Lung (tissue), 12 donors: ENCODE data around the gene OR52B6. TPM values are rescaled to one million over a fixed set of nuclear protein-coding genes. Genes with fewer than 3 reads are reported as not detected.
A peak's percentile ranks its signal among the peaks of the same experiment; 100 is the strongest.

ENCODE experiments used
- ATAC-seq: fragments of 200-7000 bp; cut with Tn5 transposase; one replicate; pipeline ENCODE4 v1.9.1; 2020; ENCODE audit warnings: moderate number of reproducible peaks; ENCODE audit not compliant: insufficient read depth, low FRiP score
- DNase-seq, 3 donors: peaks; one replicate each; pipeline ENCODE4 v3.0.0-alpha.2; 2013 to 2017
- H3K27ac ChIP-seq, 2 donors: one replicate each; pipeline ENCODE4 v1.5.1; 2013; ENCODE audit warnings: mild to moderate bottlenecking in 2 of 2, moderate library complexity in 2 of 2, control low read depth in 1 of 2, inconsistent platforms in 1 of 2, low read depth in 1 of 2, low read length in 1 of 2
- H3K27me3 ChIP-seq, 3 donors: one replicate each; pipeline ENCODE4 v1.5.1; 2013; ENCODE audit warnings: low read length in 2 of 3; ENCODE audit not compliant: control insufficient read depth in 3 of 3, insufficient read depth in 3 of 3
- H3K36me3 ChIP-seq, 4 donors: one replicate each; pipeline ENCODE4 v1.5.1; 2013; ENCODE audit warnings: low read length in 4 of 4, mild to moderate bottlenecking in 1 of 4, moderate library complexity in 1 of 4; ENCODE audit not compliant: control insufficient read depth in 4 of 4, insufficient read depth in 4 of 4
- H3K4me1 ChIP-seq, 5 donors: one replicate each; pipeline ENCODE4 v1.5.1; 2013; ENCODE audit warnings: low read length in 5 of 5, mild to moderate bottlenecking in 2 of 5, moderate library complexity in 1 of 5; ENCODE audit not compliant: control insufficient read depth in 5 of 5, insufficient read depth in 5 of 5
- H3K4me3 ChIP-seq: one replicate; pipeline ENCODE4 v1.5.1; 2013; ENCODE audit warnings: mild to moderate bottlenecking, control low read depth, moderate library complexity
- H3K9ac ChIP-seq, 2 donors: one replicate each; pipeline ENCODE4 v1.5.1; 2013; ENCODE audit warnings: low read length in 2 of 2, control low read depth in 1 of 2; ENCODE audit not compliant: insufficient read depth in 1 of 2
- H3K9me3 ChIP-seq, 4 donors: one replicate each; pipeline ENCODE4 v1.5.1; 2013; ENCODE audit warnings: low read length in 3 of 4, mild to moderate bottlenecking in 1 of 4, moderate library complexity in 1 of 4; ENCODE audit not compliant: control insufficient read depth in 4 of 4, insufficient read depth in 3 of 4
- CTCF ChIP-seq: IDR thresholded peaks from 2 replicates; pipeline ENCODE4 v1.5.1; 2012; ENCODE audit warnings: mild to moderate bottlenecking; ENCODE audit errors: control extremely low read depth, extremely low read depth
- WGBS, 2 donors: extraction: QIAGEN DNeasy Blood & Tissue Kit; methylation state at CpG; one replicate each; pipeline ENCODE4 v1.1.7; 2013; 5-methylcytosine and 5-hydroxymethylcytosine counted together
- polyA plus RNA-seq, 2 donors: library from polyadenylated mRNA; stranded (reverse); fragments of 200-250 nt; gene quantifications; one replicate each; pipeline ENCODE4 v1.2.1, GENCODE V29; 2013
- total RNA-seq, 2 donors: library from RNA; depleted of rRNA in 1 of 2; stranded (reverse); fragments of >200 nt in 1 of 2; gene quantifications; one replicate each; pipeline ENCODE4 v1.2.1, GENCODE V29; 2014 to 2021
- donor health status: control.
- donor health status: control.
- donor health status: Bipolar disorder and iron deficiency.
- donor health status: healthy.
- donor health status: DM: yes; HTN: yes; CAD: no.

Gene OR52B6
- total and polyA plus RNA-seq, 4 donors, result not detected

GRCh38 chr11:5626196-5626595 lies 45.5 kb downstream of the OR52B6 start:
- no peak for DNase-seq
- Histone ChIP-seq H3K27me3 (no peaks in the 10 kb centered on the region), H3K36me3 (no peaks in the 10 kb centered on the region), H3K9me3 (no peaks in the 10 kb centered on the region), H3K4me1 (peaks cover 3 to 11% (median 8%) of the 10 kb centered on the region in 5 donors), H3K9ac (peak overlapping the region in 1 of 2 donors; percentile 8), H3K27ac (no peak overlapping the region), H3K4me3 (no peak overlapping the region)
- WGBS, 2 donors, result 74 to 81% methylated on average over 5 of the region's 5 CpGs
- no peak for ATAC-seq
- TF ChIP-seq CTCF, result no peak

- no peak for ATAC-seq
- Histone ChIP-seq H3K9ac (no peak overlapping the region), H3K27me3 (no peaks in the 10 kb centered on the region), H3K36me3 (peaks cover 0 to 11% (median 5%) of the 10 kb centered on the region in 4 donors), H3K9me3 (no peaks in the 10 kb centered on the region), H3K4me3 (no peak overlapping the region), H3K27ac (no peak overlapping the region), H3K4me1 (peaks cover 0 to 1% (median 0%) of the 10 kb centered on the region in 5 donors)
- no peak for TF ChIP-seq CTCF
- WGBS, 2 donors, result 74 to 89% methylated on average over 2 of the region's 2 CpGs
- DNase-seq, result no peak
Observed at GRCh38 chr11:5631417-5631816, 50.7 kb downstream of the OR52B6 start.

Other genes with a start within 250 kb of the OR52B6 start
- gene OR51B5, start 237.4 kb upstream of the OR52B6 start, total RNA-seq, result 1 to 10 TPM in 1 of 2 donors, under 1 TPM in 1; 0.52 to 4.2 TPM
- gene OR51B5, start 237.4 kb upstream of the OR52B6 start, polyA plus RNA-seq, result under 1 TPM; 0.03 to 0.10 TPM
- not detected for gene OR51B6, start 229.4 kb upstream of the OR52B6 start, total RNA-seq
- gene OR51B6, start 229.4 kb upstream of the OR52B6 start, polyA plus RNA-seq, result not detected
- gene OR51M1, start 197.1 kb upstream of the OR52B6 start, total RNA-seq, result not detected
- gene OR51M1, start 197.1 kb upstream of the OR52B6 start, polyA plus RNA-seq, result not detected
- not detected for gene OR51Q1, start 158.8 kb upstream of the OR52B6 start, total RNA-seq
- not detected for gene OR51Q1, start 158.8 kb upstream of the OR52B6 start, polyA plus RNA-seq
- 1 to 10 TPM in 1 of 2 donors, not detected in 1; 3.2 TPM for gene OR51I1, start 139.4 kb upstream of the OR52B6 start, total RNA-seq
- gene OR51I1, start 139.4 kb upstream of the OR52B6 start, polyA plus RNA-seq, result not detected
- not detected for gene OR51I2, start 131.6 kb upstream of the OR52B6 start, total RNA-seq
- not detected for gene OR51I2, start 131.6 kb upstream of the OR52B6 start, polyA plus RNA-seq
- not detected for gene OR52D1, start 92.2 kb upstream of the OR52B6 start, total RNA-seq
- gene OR52D1, start 92.2 kb upstream of the OR52B6 start, polyA plus RNA-seq, result not detected
- 1 to 10 TPM in 1 of 2 donors, under 1 TPM in 1; 0.28 to 1.4 TPM for gene UBQLN3, start 70.9 kb upstream of the OR52B6 start, total RNA-seq
- gene UBQLN3, start 70.9 kb upstream of the OR52B6 start, polyA plus RNA-seq, result under 1 TPM in 1 of 2 donors, not detected in 1; 0.06 TPM
- gene UBQLNL, start 64.2 kb upstream of the OR52B6 start, total RNA-seq, result under 1 TPM; 0.74 to 0.85 TPM
- gene UBQLNL, start 64.2 kb upstream of the OR52B6 start, polyA plus RNA-seq, result under 1 TPM; 0.16 to 0.39 TPM
- gene OR52H1, start 32.3 kb upstream of the OR52B6 start, total RNA-seq, result 1 to 10 TPM in 1 of 2 donors, under 1 TPM in 1; 0.40 to 2.8 TPM
- under 1 TPM in 1 of 2 donors, not detected in 1; 0.03 TPM for gene OR52H1, start 32.3 kb upstream of the OR52B6 start, polyA plus RNA-seq
- 1 to 10 TPM; 2.5 to 4.2 TPM for gene TRIM6, start 15.8 kb downstream of the OR52B6 start, total RNA-seq
- gene TRIM6, start 15.8 kb downstream of the OR52B6 start, polyA plus RNA-seq, result 1 to 10 TPM; 2.1 to 3.1 TPM
- 10 to 100 TPM in 1 of 2 donors, 1 to 10 TPM in 1; 8.5 to 10.9 TPM for gene TRIM34, start 44.1 kb downstream of the OR52B6 start, total RNA-seq
- 1 to 10 TPM; 4.1 to 8.0 TPM for gene TRIM34, start 44.1 kb downstream of the OR52B6 start, polyA plus RNA-seq
- gene TRIM5, start 104.2 kb downstream of the OR52B6 start, total RNA-seq, result 10 to 100 TPM; 34.1 to 46.0 TPM
- gene TRIM5, start 104.2 kb downstream of the OR52B6 start, polyA plus RNA-seq, result 10 to 100 TPM; 12.3 to 15.3 TPM
- 100 to 1,000 TPM; 107 to 128 TPM for gene TRIM22, start 108.9 kb downstream of the OR52B6 start, total RNA-seq
- gene TRIM22, start 108.9 kb downstream of the OR52B6 start, polyA plus RNA-seq, result 100 to 1,000 TPM in 1 of 2 donors, 10 to 100 TPM in 1; 59.0 to 173 TPM
- gene OR56B1, start 155.6 kb downstream of the OR52B6 start, total RNA-seq, result not detected
- under 1 TPM; 0.03 to 0.08 TPM for gene OR56B1, start 155.6 kb downstream of the OR52B6 start, polyA plus RNA-seq
- gene OR52N4, start 173.4 kb downstream of the OR52B6 start, total RNA-seq, result under 1 TPM; 0.26 to 0.28 TPM
- gene OR52N4, start 173.4 kb downstream of the OR52B6 start, polyA plus RNA-seq, result under 1 TPM; 0.31 to 0.41 TPM
- gene OR52N5, start 202.5 kb downstream of the OR52B6 start, total RNA-seq, result not detected
- gene OR52N5, start 202.5 kb downstream of the OR52B6 start, polyA plus RNA-seq, result not detected
- gene OR52N1, start 210.4 kb downstream of the OR52B6 start, total RNA-seq, result not detected
- not detected for gene OR52N1, start 210.4 kb downstream of the OR52B6 start, polyA plus RNA-seq
- not detected for gene OR52N2, start 228.0 kb downstream of the OR52B6 start, total RNA-seq
- gene OR52N2, start 228.0 kb downstream of the OR52B6 start, polyA plus RNA-seq, result under 1 TPM in 1 of 2 donors, not detected in 1; 0.06 TPM